ENCODE measurements around the gene TMEM147.

TMEM147 gene

GRCh38 chr19:35552534-35553384 lies 7.3 kb downstream of the TMEM147 start:
- DNase-seq = no peak
- CTCF ChIA-PET = interaction anchor here (1.0 to 1.4 kb wide), 2 partner anchors 13 to 42 kb away, joined by 3 read pairs; no protein-coding TSS in a partner anchor
- WGBS (ENCODE audit: insufficient coverage) = 89% methylated on average over 9 of the region's 13 CpGs
- no peak overlapping the region for H3K4me3 ChIP-seq (ENCODE audit: control insufficient read depth in 1 of 7, extremely low read depth in 1 of 7, insufficient read depth in 4 of 7, low read depth in 2 of 7, low read length in 6 of 7)
- no peaks in the 10 kb centered on the region for H3K9me3 ChIP-seq (ENCODE audit: control extremely low read depth in 1 of 5, control insufficient read depth in 4 of 5, insufficient read depth in 2 of 5, low read depth in 1 of 5, low read length in 4 of 5)
- H3K36me3 ChIP-seq (ENCODE audit: control insufficient read depth in 4 of 4, insufficient read depth in 4 of 4, low read length in 3 of 4) = peaks cover 0 to 6% (median 0%) of the 10 kb centered on the region in 4 experiments
- peaks cover 0 to 17% (median 8%) of the 10 kb centered on the region in 5 experiments for H3K27me3 ChIP-seq (replicated peaks in 2 of 5; ENCODE audit: control insufficient read depth in 4 of 5, insufficient read depth in 5 of 5, low read length in 4 of 5)
- H3K27ac ChIP-seq (ENCODE audit: insufficient read depth in 1 of 2, low read depth in 1 of 2, low read length in 2 of 2, poor library complexity in 1 of 2, severe bottlenecking in 2 of 2) = no peak overlapping the region
- POLR2A ChIA-PET = no interaction called here
- H3K4me1 ChIP-seq (ENCODE audit: control extremely low read depth in 1 of 4, control insufficient read depth in 4 of 4, insufficient read depth in 4 of 4, low read length in 3 of 4) = peaks cover 0 to 7% (median 2%) of the 10 kb centered on the region in 4 experiments

DNA sequence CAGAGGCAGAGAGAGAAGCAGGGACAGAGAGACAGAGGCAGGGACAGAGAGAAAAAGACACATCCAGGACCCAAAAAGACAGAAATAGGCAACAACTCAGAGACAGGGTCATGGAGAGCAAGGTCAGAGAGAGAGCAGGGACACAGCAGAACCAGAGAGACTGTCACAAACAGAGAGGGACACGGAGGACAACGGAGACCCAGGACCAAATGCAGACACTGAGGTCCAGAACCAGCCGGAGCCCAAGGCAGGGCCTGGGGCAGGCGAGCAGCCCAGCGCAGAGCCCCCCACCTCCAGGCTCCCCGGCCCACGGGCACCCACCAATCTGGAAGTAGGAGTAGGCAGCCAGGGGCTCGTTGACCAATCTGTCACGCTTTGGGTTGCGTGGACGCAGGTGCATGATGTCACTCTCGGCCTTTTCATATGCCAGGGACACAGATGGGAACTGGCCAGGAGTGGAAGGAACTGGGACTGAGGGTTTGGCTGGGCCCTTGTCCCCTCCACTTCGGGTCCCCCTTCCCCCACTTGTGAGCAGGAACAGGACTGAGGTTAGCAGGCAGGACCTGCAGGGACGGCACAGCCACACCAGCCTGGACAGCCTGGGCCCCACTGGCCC lies 8.1 kb downstream of the TMEM147 start:
- H3K27me3 ChIP-seq (replicated peaks in 2 of 5; ENCODE audit: control insufficient read depth in 4 of 5, insufficient read depth in 5 of 5, low read length in 4 of 5) = peaks cover 0 to 22% (median 10%) of the 10 kb centered on the region in 5 experiments
- no peak for DNase-seq
- ChIA-PET POLR2A (no interaction called here), CTCF (no interaction called here)
- peaks cover 0 to 6% (median 0%) of the 10 kb centered on the region in 4 experiments for H3K36me3 ChIP-seq (ENCODE audit: control insufficient read depth in 4 of 4, insufficient read depth in 4 of 4, low read length in 3 of 4)
- 86% methylated on average over 13 of the region's 14 CpGs for WGBS (ENCODE audit: insufficient coverage)
- H3K4me1 ChIP-seq (ENCODE audit: control extremely low read depth in 1 of 4, control insufficient read depth in 4 of 4, insufficient read depth in 4 of 4, low read length in 3 of 4) = peaks cover 0 to 14% (median 8%) of the 10 kb centered on the region in 4 experiments
- no peak overlapping the region for H3K4me3 ChIP-seq (ENCODE audit: control insufficient read depth in 1 of 7, extremely low read depth in 1 of 7, insufficient read depth in 4 of 7, low read depth in 2 of 7, low read length in 6 of 7)
- no peaks in the 10 kb centered on the region for H3K9me3 ChIP-seq (ENCODE audit: control extremely low read depth in 1 of 5, control insufficient read depth in 4 of 5, insufficient read depth in 2 of 5, low read depth in 1 of 5, low read length in 4 of 5)
- H3K27ac ChIP-seq (ENCODE audit: insufficient read depth in 1 of 2, low read depth in 1 of 2, low read length in 2 of 2, poor library complexity in 1 of 2, severe bottlenecking in 2 of 2) = no peak overlapping the region

DNA sequence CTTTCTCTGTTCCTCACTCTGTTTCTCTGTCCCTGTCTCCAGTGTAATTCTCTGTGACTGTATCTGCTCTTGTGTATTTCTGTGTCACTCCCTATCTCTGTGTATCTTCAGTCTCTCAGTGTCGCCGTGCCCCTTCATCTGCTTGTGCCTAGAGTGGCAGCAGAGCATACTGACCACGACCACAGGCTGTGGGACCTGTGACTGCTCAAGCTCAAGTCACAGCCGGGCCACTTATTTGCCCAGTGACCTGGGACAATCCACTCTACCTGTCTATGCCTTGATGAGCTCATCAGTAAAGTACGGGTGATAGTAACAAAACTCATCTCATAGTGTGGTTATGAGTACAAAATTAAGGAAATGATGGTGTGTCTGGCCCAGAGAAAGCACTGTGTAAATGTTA lies 8.7 kb downstream of the TMEM147 start:
- WGBS (ENCODE audit: insufficient coverage) = 91% methylated on average over 4 of the region's 5 CpGs
- POLR2A ChIA-PET = no interaction called here
- peaks cover 0 to 15% (median 9%) of the 10 kb centered on the region in 4 experiments for H3K4me1 ChIP-seq (ENCODE audit: control extremely low read depth in 1 of 4, control insufficient read depth in 4 of 4, insufficient read depth in 4 of 4, low read length in 3 of 4)

GRCh38 chr19:35555301-35556005 lies 10.0 kb downstream of the TMEM147 start:
- H3K27ac ChIP-seq (ENCODE audit: insufficient read depth in 1 of 2, low read depth in 1 of 2, low read length in 2 of 2, poor library complexity in 1 of 2, severe bottlenecking in 2 of 2) = no peak overlapping the region
- H3K36me3 ChIP-seq (ENCODE audit: control insufficient read depth in 4 of 4, insufficient read depth in 4 of 4, low read length in 3 of 4) = peaks cover 0 to 3% (median 0%) of the 10 kb centered on the region in 4 experiments
- H3K9me3 ChIP-seq (ENCODE audit: control extremely low read depth in 1 of 5, control insufficient read depth in 4 of 5, insufficient read depth in 2 of 5, low read depth in 1 of 5, low read length in 4 of 5) = no peaks in the 10 kb centered on the region
- ChIA-PET CTCF (interaction anchor here (1.5 to 2.3 kb wide), 3 partner anchors 13 to 45 kb away, joined by 4 to 8 read pairs (median 7); no protein-coding TSS in a partner anchor), POLR2A (no interaction called here)
- peaks cover 0 to 42% (median 19%) of the 10 kb centered on the region in 5 experiments for H3K27me3 ChIP-seq (replicated peaks in 2 of 5; ENCODE audit: control insufficient read depth in 4 of 5, insufficient read depth in 5 of 5, low read length in 4 of 5)
- no peak for DNase-seq
- H3K4me3 ChIP-seq (ENCODE audit: control insufficient read depth in 1 of 7, extremely low read depth in 1 of 7, insufficient read depth in 4 of 7, low read depth in 2 of 7, low read length in 6 of 7) = no peak overlapping the region
- WGBS (ENCODE audit: insufficient coverage) = 92% methylated on average over 18 of the region's 30 CpGs
- peaks cover 0 to 14% (median 9%) of the 10 kb centered on the region in 4 experiments for H3K4me1 ChIP-seq (ENCODE audit: control extremely low read depth in 1 of 4, control insufficient read depth in 4 of 4, insufficient read depth in 4 of 4, low read length in 3 of 4)

More for the DNA sequence above, 8.7 kb downstream of the TMEM147 start:
- no peak for DNase-seq
- CTCF ChIA-PET = no interaction called here
- Histone ChIP-seq H3K27ac (ENCODE audit: insufficient read depth in 1 of 2, low read depth in 1 of 2, low read length in 2 of 2, poor library complexity in 1 of 2, severe bottlenecking in 2 of 2) (no peak overlapping the region), H3K27me3 (replicated peaks in 2 of 5; ENCODE audit: control insufficient read depth in 4 of 5, insufficient read depth in 5 of 5, low read length in 4 of 5) (peaks cover 0 to 28% (median 15%) of the 10 kb centered on the region in 5 experiments), H3K9me3 (ENCODE audit: control extremely low read depth in 1 of 5, control insufficient read depth in 4 of 5, insufficient read depth in 2 of 5, low read depth in 1 of 5, low read length in 4 of 5) (no peaks in the 10 kb centered on the region), H3K36me3 (ENCODE audit: control insufficient read depth in 4 of 4, insufficient read depth in 4 of 4, low read length in 3 of 4) (peaks cover 0 to 6% (median 0%) of the 10 kb centered on the region in 4 experiments), H3K4me3 (ENCODE audit: control insufficient read depth in 1 of 7, extremely low read depth in 1 of 7, insufficient read depth in 4 of 7, low read depth in 2 of 7, low read length in 6 of 7) (no peak overlapping the region)

GRCh38 chr19:35556025-35556590 lies 10.7 kb downstream of the TMEM147 start:
- ChIA-PET CTCF (interaction anchor here (0.6 to 2.3 kb wide), 5 partner anchors 14 to 92 kb away, joined by 4 to 8 read pairs (median 4); partner anchors contain the start of gene COX6B1), POLR2A (no interaction called here)
- DNase-seq = no peak
- Histone ChIP-seq H3K27ac (ENCODE audit: insufficient read depth in 1 of 2, low read depth in 1 of 2, low read length in 2 of 2, poor library complexity in 1 of 2, severe bottlenecking in 2 of 2) (no peak overlapping the region), H3K4me3 (ENCODE audit: control insufficient read depth in 1 of 7, extremely low read depth in 1 of 7, insufficient read depth in 4 of 7, low read depth in 2 of 7, low read length in 6 of 7) (no peak overlapping the region), H3K27me3 (replicated peaks in 2 of 5; ENCODE audit: control insufficient read depth in 4 of 5, insufficient read depth in 5 of 5, low read length in 4 of 5) (peaks cover 0 to 48% (median 23%) of the 10 kb centered on the region in 5 experiments), H3K4me1 (ENCODE audit: control extremely low read depth in 1 of 4, control insufficient read depth in 4 of 4, insufficient read depth in 4 of 4, low read length in 3 of 4) (peaks cover 0 to 14% (median 9%) of the 10 kb centered on the region in 4 experiments), H3K36me3 (ENCODE audit: control insufficient read depth in 4 of 4, insufficient read depth in 4 of 4, low read length in 3 of 4) (no peaks in the 10 kb centered on the region), H3K9me3 (ENCODE audit: control extremely low read depth in 1 of 5, control insufficient read depth in 4 of 5, insufficient read depth in 2 of 5, low read depth in 1 of 5, low read length in 4 of 5) (no peaks in the 10 kb centered on the region)
- WGBS (ENCODE audit: insufficient coverage) = 95% methylated on average over 6 of the region's 9 CpGs

GRCh38 chr19:35556846-35557538 lies 11.6 kb downstream of the TMEM147 start:
- H3K36me3 ChIP-seq (ENCODE audit: control insufficient read depth in 4 of 4, insufficient read depth in 4 of 4, low read length in 3 of 4) = no peaks in the 10 kb centered on the region
- 91% methylated on average over 16 of the region's 16 CpGs for WGBS (ENCODE audit: insufficient coverage)

More at GRCh38 chr19:35556846-35557538, 11.6 kb downstream of the TMEM147 start:
- ChIA-PET POLR2A (no interaction called here), CTCF (interaction anchor here (0.7 to 2.3 kb wide), 6 partner anchors 15 to 91 kb away, joined by 3 to 8 read pairs (median 4); partner anchors contain the start of gene COX6B1)
- no peaks in the 10 kb centered on the region for H3K9me3 ChIP-seq (ENCODE audit: control extremely low read depth in 1 of 5, control insufficient read depth in 4 of 5, insufficient read depth in 2 of 5, low read depth in 1 of 5, low read length in 4 of 5)
- DNase-seq = no peak
- H3K27me3 ChIP-seq (replicated peaks in 2 of 5; ENCODE audit: control insufficient read depth in 4 of 5, insufficient read depth in 5 of 5, low read length in 4 of 5) = peaks cover 0 to 53% (median 25%) of the 10 kb centered on the region in 5 experiments
- H3K27ac ChIP-seq (ENCODE audit: insufficient read depth in 1 of 2, low read depth in 1 of 2, low read length in 2 of 2, poor library complexity in 1 of 2, severe bottlenecking in 2 of 2) = no peak overlapping the region
- peaks cover 0 to 14% (median 9%) of the 10 kb centered on the region in 4 experiments for H3K4me1 ChIP-seq (ENCODE audit: control extremely low read depth in 1 of 4, control insufficient read depth in 4 of 4, insufficient read depth in 4 of 4, low read length in 3 of 4)
- H3K4me3 ChIP-seq (ENCODE audit: control insufficient read depth in 1 of 7, extremely low read depth in 1 of 7, insufficient read depth in 4 of 7, low read depth in 2 of 7, low read length in 6 of 7) = peak overlapping the region in 1 of 7 experiments; percentile 46
